Vagina (tissue), 2 donors: ENCODE data around the gene METTL26.

Experiments
- CTCF ChIP-seq, 3 experiments: fragments of 450-650 bp in 2 of 3; fragments of 200-600 bp in 1 of 3; sonication (generic) in 1 of 3; IDR thresholded peaks; one replicate each; pipeline ENCODE4 v1.5.1; 2017 to 2019; ENCODE audit warnings: antibody characterized with exemption in 3 of 3, mild to moderate bottlenecking in 2 of 3, moderate library complexity in 2 of 3
- POLR2A ChIP-seq, 2 donors: fragments of 450-650 bp; IDR thresholded peaks; one replicate each; pipeline ENCODE4 v1.6.1; 2017; ENCODE audit warnings: antibody characterized with exemption in 2 of 2, mild to moderate bottlenecking in 2 of 2, moderate library complexity in 2 of 2
- POLR2AphosphoS5 ChIP-seq, 2 donors: sonication (generic); formaldehyde crosslinking; IDR thresholded peaks; one replicate each; pipeline ENCODE4 v1.9.0; 2017; ENCODE audit warnings: antibody characterized with exemption in 2 of 2, mild to moderate bottlenecking in 2 of 2, low read depth in 1 of 2; ENCODE audit not compliant: insufficient read depth in 1 of 2

GRCh38 chr16:630815-631405, 5.2 kb downstream of the METTL26 start, which contains the start of gene WFIKKN1:
- TF ChIP-seq CTCF (IDR thresholded peaks at IDR 0.05) (no peak), POLR2A (IDR thresholded peaks at IDR 0.05) (no peak), POLR2AphosphoS5 (IDR thresholded peaks at IDR 0.05; ENCODE audit: insufficient read depth in 1 of 2, low read depth in 1 of 2) (no peak)
